Measurements from ENCODE around the gene LIME1.

LIME1 gene

GRCh38 chr20:63735859-63736718, at the start of gene LIME1:
LIME1 (plus strand) TSS chr20:63736664; CDS start chr20:63737550, 886 bp downstream.
- no peak for DNase-seq

- no peak for DNase-seq
Measured at GRCh38 chr20:63687419-63688178, 48.9 kb upstream of the LIME1 start.

GRCh38 chr20:63688228-63689045, 48.0 kb upstream of the LIME1 start:
- DNase-seq = no peak

GRCh38 chr20:63689046-63690002, 47.1 kb upstream of the LIME1 start:
- no peak for DNase-seq

- no peak for DNase-seq
Measured at GRCh38 chr20:63690003-63690897, 46.2 kb upstream of the LIME1 start.

- no peak for DNase-seq
Measured at GRCh38 chr20:63690898-63691710, 45.4 kb upstream of the LIME1 start.

- DNase-seq = no peak
Measured at GRCh38 chr20:63691711-63692435, 44.6 kb upstream of the LIME1 start.

GRCh38 chr20:63692436-63693082, 43.9 kb upstream of the LIME1 start:
- no peak for DNase-seq

- DNase-seq = no peak
Measured at GRCh38 chr20:63693083-63693732, 43.3 kb upstream of the LIME1 start.

- no peak for DNase-seq
Measured at GRCh38 chr20:63693733-63694583, 42.5 kb upstream of the LIME1 start.

- DNase-seq = no peak
Measured at GRCh38 chr20:63694584-63695423, 41.7 kb upstream of the LIME1 start.

GRCh38 chr20:63695424-63696305, 40.8 kb upstream of the LIME1 start:
- no peak for DNase-seq

GRCh38 chr20:63696306-63696627, 40.2 kb upstream of the LIME1 start:
- DNase-seq = no peak

GRCh38 chr20:63696628-63697356, 39.7 kb upstream of the LIME1 start, which contains the start of gene TNFRSF6B:
TNFRSF6B (plus strand) TSS chr20:63696652; CDS start chr20:63696768, 116 bp downstream.
- no peak for DNase-seq
